KOPT-K1 (cell line): ENCODE data around the gene TNK2.

Source experiments
- H3K27ac ChIP-seq: fragments of 200-600 bp; sonication (generic); 2 replicates; pipeline ENCODE4 v1.5.1; 2016; ENCODE audit warnings: antibody characterized with exemption, mild to moderate bottlenecking, low read depth, low read length; ENCODE audit not compliant: poor library complexity, severe bottlenecking
- H3K36me3 ChIP-seq: fragments of 200-600 bp; sonication (generic); 2 replicates; pipeline ENCODE4 v1.5.1; 2017; ENCODE audit warnings: antibody characterized with exemption, mild to moderate bottlenecking, low read length, moderate library complexity; ENCODE audit not compliant: insufficient read depth
- H3K9me3 ChIP-seq: fragments of 200-600 bp; sonication (generic); 2 replicates; pipeline ENCODE4 v1.5.1; 2017; ENCODE audit warnings: antibody characterized with exemption, low read length, mild to moderate bottlenecking; ENCODE audit not compliant: insufficient read depth, poor library complexity, severe bottlenecking

Gene TNK2

GRCh38 chr3:195850857-195851543, 57.4 kb downstream of the TNK2 start:
- H3K36me3 ChIP-seq: no peaks in the 10 kb centered on the region
- no peaks in the 10 kb centered on the region for H3K9me3 ChIP-seq

GRCh38 chr3:195849322-195850074, 58.9 kb downstream of the TNK2 start:
- no peaks in the 10 kb centered on the region for H3K9me3 ChIP-seq
- H3K36me3 ChIP-seq: no peaks in the 10 kb centered on the region
- H3K27ac ChIP-seq: no peak overlapping the region

More at GRCh38 chr3:195850857-195851543, 57.4 kb downstream of the TNK2 start:
- H3K27ac ChIP-seq: peak overlapping the region; percentile 19

GRCh38 chr3:195847055-195847950, 61.0 kb downstream of the TNK2 start:
- no peak overlapping the region for H3K27ac ChIP-seq
- no peaks in the 10 kb centered on the region for H3K9me3 ChIP-seq
- no peaks in the 10 kb centered on the region for H3K36me3 ChIP-seq

- Histone ChIP-seq H3K36me3 (no peaks in the 10 kb centered on the region), H3K9me3 (no peaks in the 10 kb centered on the region), H3K27ac (no peak overlapping the region)
Measured at GRCh38 chr3:195845483-195845882, 62.9 kb downstream of the TNK2 start.

- Histone ChIP-seq H3K27ac (no peak overlapping the region), H3K36me3 (no peaks in the 10 kb centered on the region), H3K9me3 (no peaks in the 10 kb centered on the region)
Measured at GRCh38 chr3:195844671-195845218, 63.6 kb downstream of the TNK2 start.

GRCh38 chr3:195839260-195840010, 68.9 kb downstream of the TNK2 start:
- no peaks in the 10 kb centered on the region for H3K9me3 ChIP-seq
- no peaks in the 10 kb centered on the region for H3K36me3 ChIP-seq
- H3K27ac ChIP-seq: no peak overlapping the region

- Histone ChIP-seq H3K27ac (no peak overlapping the region), H3K9me3 (no peaks in the 10 kb centered on the region), H3K36me3 (no peaks in the 10 kb centered on the region)
Measured at GRCh38 chr3:195838714-195839113, 69.6 kb downstream of the TNK2 start.

- H3K36me3 ChIP-seq: no peaks in the 10 kb centered on the region
- no peak overlapping the region for H3K27ac ChIP-seq
- H3K9me3 ChIP-seq: no peaks in the 10 kb centered on the region
Measured at GRCh38 chr3:195836476-195837135, 71.7 kb downstream of the TNK2 start.

- Histone ChIP-seq H3K36me3 (no peaks in the 10 kb centered on the region), H3K27ac (no peak overlapping the region), H3K9me3 (no peaks in the 10 kb centered on the region)
Measured at GRCh38 chr3:195835791-195836190, 72.6 kb downstream of the TNK2 start.

GRCh38 chr3:195834675-195835583, 73.4 kb downstream of the TNK2 start:
- Histone ChIP-seq H3K9me3 (no peaks in the 10 kb centered on the region), H3K27ac (no peak overlapping the region), H3K36me3 (no peaks in the 10 kb centered on the region)

GRCh38 chr3:195829897-195830254, 78.5 kb downstream of the TNK2 start:
- no peaks in the 10 kb centered on the region for H3K9me3 ChIP-seq

GRCh38 chr3:195828762-195829161, 79.6 kb downstream of the TNK2 start:
- Histone ChIP-seq H3K36me3 (no peaks in the 10 kb centered on the region), H3K9me3 (no peaks in the 10 kb centered on the region), H3K27ac (no peak overlapping the region)

More at GRCh38 chr3:195829897-195830254, 78.5 kb downstream of the TNK2 start:
- no peaks in the 10 kb centered on the region for H3K36me3 ChIP-seq
- no peak overlapping the region for H3K27ac ChIP-seq
